GM19452 (cell line): ENCODE measurements around the gene GUCA2B.

Experiments used
- ATAC-seq: cut with Tn5 transposase; IDR thresholded peaks from one replicate; pipeline ENCODE4 v1.9.1; 2021; ENCODE audit not compliant: unreplicated experiment

Gene GUCA2B

DNA sequence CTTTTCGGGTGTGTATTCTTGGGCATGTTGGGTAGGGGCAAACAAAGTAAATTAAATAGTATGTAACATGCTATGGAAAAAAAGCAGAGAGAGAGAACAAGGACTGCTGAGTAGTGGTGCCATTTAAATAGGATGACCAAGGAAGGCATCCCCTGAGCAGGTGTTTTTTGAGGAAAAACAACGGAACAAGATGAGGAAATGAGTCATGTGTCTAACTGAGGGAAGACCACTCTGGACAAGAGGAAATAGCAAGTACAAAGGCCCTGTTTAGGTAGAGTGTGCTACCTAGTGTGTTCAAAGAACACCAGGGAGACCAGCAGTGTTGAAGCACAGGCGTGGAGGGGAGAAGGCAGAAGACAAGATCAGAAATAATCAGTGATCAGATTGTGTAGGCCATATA lies 31.4 kb downstream of the GUCA2B start:
- no peak for ATAC-seq

DNA sequence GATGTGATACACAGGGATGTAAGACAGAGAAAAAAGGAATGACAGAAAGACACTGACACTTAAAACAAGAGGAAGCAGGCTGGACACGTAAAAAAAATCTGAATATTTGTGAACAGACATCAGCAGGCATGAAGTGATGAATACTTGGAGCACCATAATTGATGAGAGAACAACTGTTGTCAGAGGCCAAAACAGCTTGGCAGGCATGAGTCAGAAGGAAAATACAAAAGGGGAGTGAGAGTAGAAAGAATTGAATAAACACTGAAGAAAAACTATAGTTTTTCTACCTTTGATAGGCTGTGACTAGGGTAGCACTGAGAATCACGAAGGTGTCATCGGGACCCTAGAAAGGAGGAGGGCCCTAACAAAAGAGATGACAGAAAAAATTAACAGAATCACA lies 32.9 kb downstream of the GUCA2B start:
- ATAC-seq, result no peak

GRCh38 chr1:42189931-42190853 lies 37.0 kb downstream of the GUCA2B start:
- ATAC-seq, result no peak

- ATAC-seq, result no peak
These were observed 38.1 kb downstream of the GUCA2B start for GRCh38 chr1:42191319-42191718.

- no peak for ATAC-seq
These were observed 38.9 kb downstream of the GUCA2B start for GRCh38 chr1:42192106-42192505.

- ATAC-seq, result no peak
These were observed 42.6 kb downstream of the GUCA2B start for GRCh38 chr1:42195841-42196240.

GRCh38 chr1:42198251-42198650 lies 45.0 kb downstream of the GUCA2B start:
- no peak for ATAC-seq

GRCh38 chr1:42201986-42202385 lies 48.8 kb downstream of the GUCA2B start:
- no peak for ATAC-seq
